COLO829 (cell line): ENCODE data around the gene EPHA2.
A peak's percentile ranks its signal among the peaks of the same experiment; 100 is the strongest.

Source experiments
- DNase-seq: peaks from one replicate; pipeline ENCODE4 v3.0.0; 2012; ENCODE audit warnings: low spot score

EPHA2 gene

DNA sequence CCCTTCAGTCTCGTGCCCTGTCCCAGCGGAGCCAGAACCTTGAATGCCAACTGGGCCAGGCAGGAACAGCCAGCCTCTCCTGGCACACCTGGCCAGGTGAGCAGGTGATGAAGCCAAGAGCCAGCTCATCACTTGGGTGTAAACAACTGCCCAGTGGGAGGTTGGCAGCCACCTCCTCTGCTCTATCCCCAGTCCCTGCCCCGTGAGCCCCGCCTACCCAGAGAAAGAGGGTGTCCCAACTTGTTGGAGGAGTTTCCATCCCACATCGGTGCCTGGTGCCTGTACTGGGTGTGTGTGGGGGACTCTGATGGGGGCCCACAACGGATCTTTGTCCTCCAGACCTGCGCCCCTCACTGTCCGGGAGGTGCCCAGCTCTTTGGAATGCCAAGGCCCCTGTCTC is 64.6 kb downstream of the EPHA2 start:
- no peak for DNase-seq

DNA sequence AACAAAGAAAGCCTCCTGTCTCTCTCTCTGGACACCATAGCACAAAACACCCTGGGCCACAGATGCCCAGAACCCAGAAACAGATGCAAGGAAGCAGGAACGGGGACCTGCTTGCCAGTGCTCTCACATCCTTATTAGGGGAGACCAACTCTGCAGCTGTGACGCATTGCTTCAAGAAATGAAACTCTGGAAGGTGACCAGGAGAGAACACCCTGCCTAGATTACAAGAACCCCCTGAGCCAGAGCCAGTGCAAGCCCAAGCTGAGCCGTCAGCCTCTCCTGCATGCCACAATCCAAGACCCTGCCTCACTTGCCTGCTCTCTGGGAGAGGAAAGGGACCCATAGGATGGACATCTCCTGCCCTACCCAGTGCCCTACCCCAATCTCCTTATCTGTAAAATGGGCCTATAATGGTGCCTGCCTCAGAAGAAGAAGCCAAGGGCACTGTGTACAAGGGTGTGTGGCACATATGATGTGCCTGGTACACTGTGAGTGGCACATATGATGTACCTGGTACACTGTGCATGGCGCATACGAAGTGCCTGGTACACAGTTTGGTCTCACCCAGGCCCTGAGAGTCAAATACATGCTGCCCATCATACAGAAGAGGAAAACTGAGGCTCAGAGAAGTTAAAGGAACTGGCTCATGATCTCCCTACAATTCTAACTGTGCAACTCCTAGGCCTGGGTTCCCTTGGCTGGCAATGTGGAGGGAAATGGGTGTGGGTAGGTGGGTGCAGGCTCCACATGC is 65.6 kb downstream of the EPHA2 start:
- DNase-seq = no peak

GRCh38 chr1:16088996-16089395 is 66.9 kb downstream of the EPHA2 start:
- DNase-seq = no peak

DNA sequence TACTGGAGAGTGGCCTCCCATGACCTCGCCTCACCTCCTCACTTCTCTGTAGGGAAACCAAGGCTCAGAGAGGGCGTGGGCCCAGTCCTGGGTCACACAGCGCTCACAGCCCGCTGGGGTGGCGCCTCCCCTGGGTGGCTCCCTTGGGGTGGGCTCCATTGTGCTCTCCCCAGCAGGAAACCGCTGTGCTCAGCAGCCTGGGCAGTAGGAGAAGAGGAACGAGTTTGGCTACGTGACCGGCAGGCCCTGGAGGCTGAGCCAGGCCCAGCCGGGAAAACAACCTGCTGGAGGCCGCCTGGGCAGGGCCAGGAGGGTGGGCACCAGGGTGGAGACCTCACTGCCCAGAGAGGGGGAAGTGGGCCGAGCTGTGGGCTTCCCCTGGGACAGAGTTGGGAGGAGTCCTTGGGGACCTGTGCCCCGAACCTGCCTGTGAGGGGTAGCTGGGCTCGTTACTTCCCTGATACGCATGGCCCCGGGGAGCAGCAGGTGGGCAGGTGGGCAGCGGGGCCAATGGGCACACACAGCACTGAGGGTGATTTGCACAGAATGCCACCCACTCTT is 67.4 kb downstream of the EPHA2 start:
- no peak for DNase-seq

DNA sequence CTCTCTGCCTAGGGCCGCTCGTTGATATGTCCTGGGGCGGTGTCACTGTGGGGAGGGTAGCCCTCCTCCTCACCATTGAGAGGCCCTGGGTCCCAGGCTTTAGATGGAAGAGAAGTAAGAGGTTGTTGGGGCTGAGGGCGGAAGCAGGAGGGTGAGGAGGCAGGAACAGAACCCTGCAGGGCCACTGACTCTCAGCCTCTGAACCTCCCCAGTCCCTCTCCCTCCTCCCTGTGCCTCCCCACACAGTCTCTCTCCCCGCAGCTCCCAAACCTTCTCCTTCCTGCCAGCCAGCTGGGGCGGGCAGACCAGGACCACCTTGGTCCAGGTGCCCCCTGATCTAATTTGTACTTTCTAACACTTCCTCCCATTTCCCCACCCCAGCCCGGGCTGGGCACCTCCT is 68.1 kb downstream of the EPHA2 start:
- no peak for DNase-seq

DNA sequence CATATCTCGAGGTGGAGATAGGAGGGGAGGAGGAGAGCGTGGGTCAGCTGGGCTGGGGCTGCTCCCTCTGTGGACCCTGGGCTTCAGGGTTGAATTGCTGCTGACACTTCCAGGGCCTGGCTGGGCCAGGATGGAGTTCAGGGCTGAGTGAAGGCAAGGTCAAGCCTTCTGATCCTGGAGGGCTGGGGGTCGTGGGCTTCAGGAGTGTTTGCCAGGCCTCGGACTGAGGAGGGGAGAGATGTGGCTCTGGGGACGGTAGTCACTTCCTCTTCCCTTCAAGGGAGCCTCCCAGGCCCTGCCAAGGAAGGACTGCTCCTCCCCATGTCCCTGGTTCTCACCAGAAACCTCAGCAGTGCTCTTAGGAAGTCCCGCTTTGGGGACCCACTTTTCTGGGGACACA is 70.3 kb downstream of the EPHA2 start:
- no peak for DNase-seq

GRCh38 chr1:16083486-16083885 is 72.4 kb downstream of the EPHA2 start:
- no peak for DNase-seq

GRCh38 chr1:16082283-16083038 is 73.4 kb downstream of the EPHA2 start:
- DNase-seq = peak; percentile 57

- DNase-seq = no peak
Measured at GRCh38 chr1:16081636-16082035, 74.2 kb downstream of the EPHA2 start.

- no peak for DNase-seq
Measured at GRCh38 chr1:16080422-16081150, 75.3 kb downstream of the EPHA2 start.

GRCh38 chr1:16078925-16079656 is 76.8 kb downstream of the EPHA2 start:
- peak; percentile 51 for DNase-seq

- DNase-seq = no peak
Measured at GRCh38 chr1:16077406-16078245, 78.2 kb downstream of the EPHA2 start.

GRCh38 chr1:16076865-16077238 is 79.0 kb downstream of the EPHA2 start:
- DNase-seq = no peak

- DNase-seq = no peak
Measured at GRCh38 chr1:16076031-16076864, 79.6 kb downstream of the EPHA2 start.

- DNase-seq = no peak
Measured at GRCh38 chr1:16075337-16076030, 80.4 kb downstream of the EPHA2 start.
